Stimulated activated CD8-positive, alpha-beta memory T cell treated with anti-CD3 and anti-CD28 coated beads, Interleukin-12 subunit alpha, Interleukin-12 subunit beta, amount 100 ng/mL, for 4 hours (primary cell): ENCODE data around the gene NDRG3.
"Not testable (repeated sequence)": the region's sequence is repeated elsewhere in the genome, so short reads cannot be mapped to it uniquely, and the experiment has no call there.

Experiments used
- DNase-seq: peaks from one replicate; pipeline ENCODE4 v3.0.0-alpha.2; 2020; ENCODE audit warnings: low read depth

The NDRG3 gene

DNA sequence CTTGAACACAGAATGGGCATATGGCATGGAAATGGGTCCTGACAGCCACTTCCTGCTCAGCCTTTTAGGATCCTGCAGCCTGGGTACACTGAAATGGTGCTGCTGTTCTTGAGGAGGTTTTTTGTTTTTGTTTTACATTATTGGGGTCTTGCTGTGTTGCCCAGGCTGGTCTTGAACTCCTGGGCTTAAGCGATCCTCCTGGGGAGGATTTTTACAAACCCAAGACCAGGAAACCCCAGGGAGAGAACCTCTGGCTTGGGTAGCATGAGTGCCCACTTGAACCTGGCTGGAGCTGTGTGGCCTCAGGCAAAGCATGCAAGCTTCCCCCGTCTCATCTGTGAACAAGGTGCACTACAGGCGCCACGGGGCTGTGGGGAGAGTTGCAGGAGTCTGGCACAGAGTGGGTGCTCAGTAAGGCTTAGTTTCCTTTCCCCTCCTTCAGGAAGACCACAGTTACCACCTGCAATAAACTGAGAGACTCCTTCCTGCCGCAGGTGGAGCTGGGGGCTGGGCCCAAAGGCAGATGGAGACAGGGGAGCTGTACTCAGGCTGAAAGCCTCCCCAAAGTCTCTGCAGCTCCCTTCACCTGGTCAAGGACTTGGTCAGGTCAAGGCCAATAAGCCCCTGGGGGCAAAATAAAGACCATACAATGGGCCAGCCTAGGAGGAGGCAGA lies 101.7 kb downstream of the NDRG3 start:
- peak; percentile 50 for DNase-seq

DNA sequence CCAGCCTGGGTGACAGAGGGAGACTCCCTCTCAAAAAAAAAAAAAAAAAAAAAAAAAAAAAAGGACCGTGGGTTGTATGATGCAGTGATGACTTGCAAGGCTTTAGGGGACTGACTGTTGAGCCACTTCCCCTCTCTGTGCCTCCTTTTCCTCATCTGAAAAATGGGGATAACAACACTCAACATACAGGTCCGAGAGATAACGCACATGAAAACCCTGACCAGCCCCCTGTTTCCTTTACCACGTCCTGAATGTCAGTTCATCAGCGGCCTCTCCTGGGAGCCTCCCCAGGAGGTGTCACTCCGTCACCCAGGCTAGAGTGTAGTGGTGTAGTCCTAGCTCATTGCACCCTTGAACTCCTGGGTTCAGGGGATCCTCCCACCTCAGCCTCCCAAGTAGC lies 103.8 kb downstream of the NDRG3 start:
- DNase-seq = no peak

DNA sequence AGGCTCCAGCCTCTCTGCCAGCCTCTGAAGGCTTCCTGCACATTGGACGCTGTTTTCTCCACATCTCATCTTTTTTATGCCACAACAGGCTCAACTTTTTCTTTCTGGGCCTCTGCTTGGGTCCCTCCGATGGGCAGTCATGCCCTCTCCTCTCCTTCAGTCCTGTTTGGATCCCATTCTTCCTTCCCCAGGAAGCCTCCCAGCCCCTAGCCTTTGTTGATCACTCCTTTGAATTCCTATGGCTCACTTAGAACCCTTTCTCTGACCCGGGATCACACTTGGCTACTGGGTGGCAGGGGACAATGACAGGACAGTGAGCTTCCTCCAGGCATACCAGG lies 104.4 kb downstream of the NDRG3 start:
- no peak for DNase-seq

DNA sequence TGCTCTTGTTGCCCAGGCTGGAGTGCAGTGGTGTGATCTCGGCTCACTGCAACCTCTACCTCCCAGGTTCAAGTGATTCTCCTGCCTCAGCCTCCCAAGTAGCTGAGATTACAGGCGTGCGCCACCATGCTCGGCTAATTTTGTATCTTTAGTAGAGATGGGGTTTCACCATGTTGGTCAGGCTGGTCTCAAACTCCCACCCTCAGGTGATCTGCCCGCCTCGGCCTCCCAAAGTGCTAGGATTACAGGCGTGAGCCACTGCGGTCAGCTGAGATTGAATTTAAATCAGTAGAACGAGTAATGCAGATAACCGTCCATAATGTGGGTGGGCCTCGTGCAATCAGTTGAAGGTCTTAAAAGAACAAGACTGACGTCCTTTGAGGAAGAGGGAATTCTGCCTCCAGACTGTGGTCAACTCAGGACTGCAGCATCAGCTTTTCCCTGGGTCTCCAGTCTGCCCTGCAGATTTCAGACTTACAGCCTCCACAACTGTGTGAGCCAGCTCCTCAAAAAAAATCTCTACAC lies 107.0 kb downstream of the NDRG3 start:
- DNase-seq = not testable (repeated sequence)

- no peak for DNase-seq
Measured at GRCh38 chr20:36634342-36634741, 111.5 kb downstream of the NDRG3 start.

DNA sequence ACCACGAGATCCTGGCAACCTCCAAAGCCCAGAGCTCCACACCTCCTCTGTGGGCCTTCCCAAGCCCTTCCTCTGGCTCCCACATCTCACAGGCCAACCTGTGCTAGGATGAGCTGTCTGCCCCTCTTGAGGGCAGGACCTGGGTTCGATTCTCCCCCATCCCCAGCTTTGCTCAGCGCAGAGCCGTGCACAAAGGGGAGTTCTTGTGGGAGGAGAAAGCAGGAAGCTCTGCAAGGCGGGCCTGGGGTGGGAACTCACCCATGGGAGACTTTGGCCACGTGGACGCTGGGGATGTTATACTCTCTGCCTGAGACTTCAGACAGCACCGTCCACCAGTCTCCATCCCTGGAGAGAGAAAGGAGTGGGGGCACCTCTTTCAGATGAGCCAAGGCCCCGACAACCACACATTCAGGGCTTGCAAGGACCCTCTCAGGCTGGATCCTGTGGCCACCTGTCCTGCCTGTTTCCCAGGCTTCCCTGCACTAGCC lies 112.6 kb downstream of the NDRG3 start:
- no peak for DNase-seq

- no peak for DNase-seq
Measured at GRCh38 chr20:36632487-36633284, 113.2 kb downstream of the NDRG3 start.

DNA sequence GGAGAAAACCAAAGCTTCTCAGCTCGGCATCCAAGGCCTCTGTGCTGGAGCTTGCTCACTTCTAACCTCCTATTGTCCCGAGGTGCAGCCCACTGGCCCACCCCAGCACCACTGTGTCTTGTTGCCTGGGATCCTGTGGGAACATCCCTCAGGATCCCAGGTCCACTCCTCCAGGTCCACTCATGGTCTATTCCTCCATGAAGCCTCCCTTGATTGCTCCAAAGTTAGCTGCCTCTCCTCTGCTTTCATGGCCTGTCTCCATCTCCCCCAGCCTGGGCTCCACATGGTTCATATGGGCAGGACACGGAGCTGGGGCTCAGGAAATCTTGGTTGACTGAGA lies 113.8 kb downstream of the NDRG3 start:
- no peak for DNase-seq

- no peak for DNase-seq
Measured at GRCh38 chr20:36631646-36632045, 114.2 kb downstream of the NDRG3 start.

DNA sequence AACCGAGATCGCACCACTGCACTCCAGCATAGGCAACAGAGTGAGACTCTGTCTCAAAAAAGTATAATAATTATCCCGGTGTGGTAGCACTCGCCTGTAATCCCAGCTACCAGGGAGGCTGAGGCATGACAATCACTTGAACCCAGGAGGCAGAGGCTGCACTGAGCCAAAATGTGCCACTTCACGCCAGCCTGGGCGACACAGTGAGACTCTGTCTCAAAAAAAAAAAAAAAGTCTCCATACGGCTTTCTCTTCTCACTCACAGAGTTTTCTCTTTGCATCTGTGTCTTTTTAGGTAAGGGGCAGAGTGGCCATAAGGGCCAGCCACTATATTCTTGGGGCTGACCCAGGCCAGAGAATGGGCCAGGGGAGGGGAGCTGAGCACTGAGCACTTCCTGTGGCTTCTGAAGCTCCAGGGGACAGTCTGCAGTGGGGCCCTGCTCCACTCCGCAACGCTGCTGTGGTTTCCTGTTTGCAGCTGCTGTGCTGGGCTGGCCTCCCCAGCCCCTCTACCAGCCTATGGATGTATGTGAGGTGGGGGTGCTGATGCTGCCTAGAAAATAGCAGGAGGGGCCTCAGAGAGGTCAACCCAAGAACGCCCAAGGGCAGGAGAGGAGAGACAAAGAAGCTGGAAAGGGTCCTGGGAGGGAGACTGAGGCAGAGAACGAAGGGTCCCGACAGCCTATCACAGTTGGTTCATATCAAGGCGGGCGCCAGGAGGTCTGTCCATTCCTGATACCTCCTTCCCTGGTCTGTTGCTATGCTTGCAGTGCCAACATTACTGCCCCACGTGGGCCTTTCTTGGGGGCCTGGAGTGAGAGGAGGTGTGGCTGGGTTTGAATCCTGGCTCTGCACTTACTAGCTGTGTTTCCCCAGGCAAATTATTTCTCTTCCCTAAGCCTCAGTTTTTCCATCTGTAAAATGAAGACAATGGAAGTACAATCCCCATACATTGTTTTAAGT lies 115.9 kb downstream of the NDRG3 start:
- DNase-seq = peak; percentile 30

DNA sequence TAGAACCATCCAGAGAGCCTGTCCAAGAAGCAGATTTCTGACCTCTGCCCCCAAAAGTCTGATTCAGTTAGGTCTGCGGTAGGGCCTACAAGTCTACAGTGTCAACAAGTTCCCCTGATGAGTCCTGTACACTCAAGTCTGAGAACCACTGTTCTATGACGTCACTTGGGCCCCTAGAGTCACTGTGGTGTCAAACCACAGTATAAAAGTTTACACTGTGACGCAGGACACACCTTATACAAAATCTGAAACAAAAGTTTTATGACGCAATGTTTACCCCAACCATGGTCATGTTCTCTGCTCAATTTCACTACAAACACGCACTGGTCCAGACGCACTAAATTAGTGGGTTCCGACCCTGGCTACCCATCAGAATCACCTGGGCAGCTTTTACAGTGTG lies 117.8 kb downstream of the NDRG3 start:
- DNase-seq = peak; percentile 15

DNA sequence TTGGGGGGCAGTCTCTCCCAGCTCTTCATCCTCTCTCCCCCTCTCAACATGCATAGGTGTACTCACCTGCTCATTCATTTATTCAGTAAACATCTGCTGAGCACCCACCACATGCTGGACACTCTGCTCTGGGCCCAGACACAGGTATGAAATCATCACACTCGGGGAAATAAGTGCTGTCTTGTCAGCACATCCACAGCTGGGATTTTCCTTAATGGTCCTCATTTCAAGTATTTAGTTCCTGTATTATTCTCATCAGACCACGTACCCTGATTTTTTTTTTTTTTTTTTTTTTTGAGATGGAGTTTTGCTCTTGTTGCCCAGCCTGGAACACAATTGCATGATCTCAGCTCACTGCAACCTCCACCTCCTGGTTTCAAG lies 121.0 kb downstream of the NDRG3 start:
- no peak for DNase-seq

DNA sequence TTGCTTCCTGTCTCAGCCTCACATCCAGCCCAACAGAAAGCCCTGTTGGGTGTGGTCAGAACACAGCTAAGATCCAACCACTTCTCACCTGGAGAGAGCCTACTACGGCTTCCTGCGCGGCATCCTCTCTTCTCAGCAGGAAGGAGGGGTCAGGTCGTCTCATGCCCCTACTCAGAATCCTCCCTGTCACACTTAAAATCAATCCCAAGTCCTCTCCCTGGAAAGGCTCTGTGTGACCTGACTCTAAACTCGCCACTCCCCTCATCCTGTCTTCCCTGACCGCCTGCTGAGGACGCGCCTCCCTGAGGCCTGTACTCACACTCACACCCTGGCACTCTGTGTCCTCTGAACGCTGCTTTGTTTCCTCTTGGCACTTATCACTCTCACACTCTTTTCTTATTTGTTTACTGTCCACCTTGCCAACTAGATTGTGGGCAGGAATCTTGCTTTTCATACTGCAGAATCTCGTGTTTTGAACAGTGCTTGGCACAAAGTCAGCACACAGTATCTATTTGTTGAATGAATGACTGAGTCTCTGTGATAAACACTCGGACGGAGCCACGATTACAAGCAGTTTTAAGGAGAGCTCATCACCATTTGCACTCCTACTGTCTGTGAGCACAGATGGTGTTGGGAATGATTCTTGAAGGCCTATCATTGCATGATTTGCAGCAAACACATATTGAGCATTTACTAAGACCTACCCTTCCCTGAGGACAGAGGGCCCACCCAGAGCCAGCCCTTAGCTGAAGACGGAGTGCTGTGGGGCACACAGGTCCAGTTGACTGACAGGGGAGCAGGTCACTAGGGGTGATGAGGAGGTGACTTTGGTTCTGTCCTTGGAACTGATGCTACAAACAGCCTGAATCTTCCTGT lies 121.6 kb downstream of the NDRG3 start:
- DNase-seq = no peak

GRCh38 chr20:36623444-36623843 lies 122.4 kb downstream of the NDRG3 start:
- DNase-seq = no peak

DNA sequence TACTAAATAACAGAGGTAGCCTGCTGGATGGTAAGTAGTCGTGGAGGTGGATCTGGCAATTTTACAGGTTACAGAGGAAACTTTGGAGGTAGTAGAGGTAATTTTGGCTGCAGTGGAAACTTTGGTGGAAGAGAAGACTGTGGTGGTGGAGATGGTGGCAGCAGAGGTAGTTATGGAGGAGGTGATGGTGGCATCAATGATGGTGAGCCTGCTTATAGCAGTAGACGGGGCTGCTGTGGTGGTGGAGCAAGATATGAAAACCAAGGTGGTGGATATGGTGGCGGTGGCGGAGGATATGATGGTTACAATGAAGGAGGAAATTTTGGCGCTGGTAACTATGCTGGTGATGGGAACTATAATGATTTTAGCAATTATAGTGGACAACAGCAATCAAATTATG lies 125.0 kb downstream of the NDRG3 start:
- no peak for DNase-seq

DNA sequence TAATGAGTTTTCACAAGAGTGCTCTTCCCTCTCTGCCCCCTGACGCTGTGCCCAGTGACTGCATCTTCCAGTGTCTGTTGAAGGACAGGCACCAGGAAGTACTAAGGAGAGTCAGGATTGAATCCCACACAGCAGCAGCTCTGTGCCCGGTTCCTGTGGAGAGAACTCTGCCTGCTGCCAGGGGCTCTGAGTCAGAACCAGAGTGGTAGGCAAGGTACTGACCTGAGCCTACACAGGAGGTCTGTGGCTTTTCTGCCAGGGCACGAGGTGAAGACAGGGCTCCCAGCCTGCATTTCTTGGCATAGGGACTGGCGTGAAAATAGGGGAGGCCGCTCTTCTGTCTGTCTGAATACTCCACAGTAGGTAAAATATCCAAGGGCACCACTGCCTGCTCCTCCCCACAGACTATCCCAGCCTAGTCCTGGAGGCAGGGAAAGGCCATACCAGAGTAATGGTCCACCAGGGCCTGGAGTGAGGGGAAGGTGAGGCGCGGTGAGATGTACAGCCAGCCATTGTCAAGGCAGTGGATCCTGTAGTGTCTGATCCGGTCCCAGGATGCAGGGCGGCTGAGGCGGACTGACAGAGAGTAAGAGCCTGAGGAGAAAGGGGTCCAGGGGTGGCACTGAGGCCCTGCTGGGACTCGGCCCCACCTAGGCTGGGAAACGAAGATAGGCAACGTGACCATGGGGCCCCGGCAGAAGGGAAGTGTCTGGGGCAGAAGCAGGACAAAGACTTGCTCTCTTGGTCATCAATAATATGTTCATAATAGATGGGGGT lies 130.9 kb downstream of the NDRG3 start:
- no peak for DNase-seq

- DNase-seq = no peak
Measured at GRCh38 chr20:36613974-36614373, 131.9 kb downstream of the NDRG3 start.

GRCh38 chr20:36611625-36612024 lies 134.3 kb downstream of the NDRG3 start:
- DNase-seq = no peak

DNA sequence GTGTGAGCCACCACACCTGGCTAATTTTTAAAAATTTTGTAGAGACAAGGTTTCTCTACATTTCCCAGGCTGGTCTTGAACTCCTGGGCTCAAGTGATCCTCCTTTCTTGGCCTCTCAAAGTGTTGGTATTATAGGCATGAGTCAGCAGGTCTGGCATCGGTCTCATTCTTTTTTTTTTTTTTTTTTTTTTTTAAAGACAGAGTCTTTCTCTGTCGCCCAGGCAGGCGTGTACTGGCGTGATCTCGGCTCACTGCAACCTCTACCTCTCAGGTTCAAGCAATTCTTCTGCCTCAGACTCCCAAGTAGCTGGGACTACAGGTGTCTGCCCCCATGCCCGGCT lies 137.5 kb downstream of the NDRG3 start:
- not testable (repeated sequence) for DNase-seq

DNA sequence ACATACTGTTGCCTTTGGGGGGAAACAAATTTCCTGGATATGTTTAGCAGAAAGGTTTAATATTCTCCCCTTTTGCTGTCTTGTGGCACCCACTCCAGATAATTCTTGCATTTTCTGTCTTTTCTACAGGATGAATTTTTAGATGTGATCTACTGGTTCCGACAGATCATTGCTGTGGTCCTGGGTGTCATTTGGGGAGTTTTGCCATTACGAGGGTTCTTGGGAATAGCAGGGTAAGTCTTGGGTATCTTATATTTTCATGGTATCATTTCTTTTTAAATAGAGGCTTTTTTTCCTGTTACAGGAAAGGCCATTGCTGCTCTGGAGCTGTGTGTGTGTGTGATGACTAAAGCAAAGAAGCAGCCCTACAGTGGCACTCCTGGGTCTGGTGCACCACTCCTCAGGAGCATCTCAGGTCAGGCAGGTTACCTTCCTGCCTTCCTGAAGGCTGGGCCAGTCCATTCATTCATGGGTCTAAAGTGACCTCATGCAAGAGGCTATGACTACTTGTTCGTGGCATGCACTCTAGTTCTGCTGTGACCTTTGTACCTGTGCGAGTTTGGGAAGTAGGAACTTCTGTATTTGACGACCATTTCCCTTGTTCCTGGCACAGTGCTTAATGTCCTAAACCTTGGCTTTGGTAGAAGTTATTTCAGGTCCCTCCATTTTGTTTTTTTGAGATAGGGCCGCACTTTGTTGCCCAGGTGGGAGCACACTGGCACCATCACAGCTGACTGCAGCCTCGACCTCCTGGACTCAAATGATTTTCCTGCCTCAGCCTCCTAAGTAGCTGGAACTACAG lies 138.1 kb downstream of the NDRG3 start:
- DNase-seq = no peak
